HG03457 (cell line): ENCODE data around the gene MRFAP1.
A peak's percentile ranks its signal among the peaks of the same experiment; 100 is the strongest.
"Not testable (repeated sequence)": the region's sequence is repeated elsewhere in the genome, so short reads cannot be mapped to it uniquely, and the experiment has no call there.

Source experiments
- ATAC-seq: cut with Tn5 transposase; IDR thresholded peaks from one replicate; pipeline ENCODE4 v1.9.1; 2021; ENCODE audit warnings: moderate number of reproducible peaks; ENCODE audit not compliant: unreplicated experiment

MRFAP1 gene

GRCh38 chr4:6633091-6633906, 7.2 kb upstream of the MRFAP1 start:
- ATAC-seq = no peak

GRCh38 chr4:6634746-6635145, 5.7 kb upstream of the MRFAP1 start:
- ATAC-seq = no peak

GRCh38 chr4:6639137-6639680, 1.3 kb upstream of the MRFAP1 start:
- no peak for ATAC-seq

- peak; percentile 13 for ATAC-seq
Observed at GRCh38 chr4:6641164-6641970, 882 bp downstream of the MRFAP1 start.

GRCh38 chr4:6641971-6642320, 1.5 kb downstream of the MRFAP1 start:
- no peak for ATAC-seq

GRCh38 chr4:6643141-6643847, 2.8 kb downstream of the MRFAP1 start:
- ATAC-seq = no peak

GRCh38 chr4:6644792-6645530, 4.5 kb downstream of the MRFAP1 start:
- no peak for ATAC-seq

- no peak for ATAC-seq
Observed at GRCh38 chr4:6647169-6647568, 6.7 kb downstream of the MRFAP1 start.

GRCh38 chr4:6647582-6648230, 7.2 kb downstream of the MRFAP1 start:
- no peak for ATAC-seq

GRCh38 chr4:6649216-6649615, 8.7 kb downstream of the MRFAP1 start:
- no peak for ATAC-seq

- not testable (repeated sequence) for ATAC-seq
Observed at GRCh38 chr4:6654211-6654610, 13.7 kb downstream of the MRFAP1 start.

GRCh38 chr4:6655291-6655690, 14.8 kb downstream of the MRFAP1 start:
- ATAC-seq = not testable (repeated sequence)

- ATAC-seq = no peak
Observed at GRCh38 chr4:6655924-6656323, 15.4 kb downstream of the MRFAP1 start.

GRCh38 chr4:6657242-6658208, 17.0 kb downstream of the MRFAP1 start:
- no peak for ATAC-seq

GRCh38 chr4:6658209-6658595, 17.7 kb downstream of the MRFAP1 start:
- no peak for ATAC-seq

GRCh38 chr4:6658597-6659075, 18.2 kb downstream of the MRFAP1 start:
- ATAC-seq = no peak

GRCh38 chr4:6659897-6660296, 19.4 kb downstream of the MRFAP1 start:
- no peak for ATAC-seq

GRCh38 chr4:6660430-6660829, 19.9 kb downstream of the MRFAP1 start:
- ATAC-seq = no peak

- no peak for ATAC-seq
Observed at GRCh38 chr4:6662591-6662990, 22.1 kb downstream of the MRFAP1 start.
